Measurements from ENCODE around the gene DUXA. TPM values are rescaled to one million over a fixed set of nuclear protein-coding genes. Genes with fewer than 3 reads are reported as not detected.
A peak's percentile ranks its signal among the peaks of the same experiment; 100 is the strongest.
"Not testable (repeated sequence)": the region's sequence is repeated elsewhere in the genome, so short reads cannot be mapped to it uniquely, and the experiment has no call there.

Gene DUXA
- not detected in 2 replicates for total RNA-seq
- long read RNA-seq: 0 reads

- TF ChIP-seq CTCF (IDR thresholded peaks at IDR 0.05): no peak
- Mint-ChIP-seq H3K27me3 (ENCODE audit: unreplicated experiment) (no peaks in the 10 kb centered on the region), H3K4me1 (ENCODE audit: unreplicated experiment) (peaks cover 8% of the 10 kb centered on the region), H3K36me3 (ENCODE audit: unreplicated experiment) (peaks cover 2% of the 10 kb centered on the region), H3K9me3 (ENCODE audit: unreplicated experiment) (peaks cover 13% of the 10 kb centered on the region), H3K27ac (ENCODE audit: unreplicated experiment) (no peak within 1 kb of the TSS), H3K4me3 (ENCODE audit: unreplicated experiment) (no peak within 1 kb of the TSS)
- DNase-seq (ENCODE audit: extremely low spot score, unreplicated experiment): no peak
These were observed at the start of gene DUXA for GRCh38 chr19:57167385-57167784. Gene DUXA, minus strand, starts transcription at chr19:57167485. Its CDS starts 42 bp downstream, at chr19:57167443.

GRCh38 chr19:57212109-57212508 lies 44.8 kb upstream of the DUXA start:
- H3K36me3 Mint-ChIP-seq (ENCODE audit: unreplicated experiment): peaks cover 65% of the 10 kb centered on the region
- no peaks in the 10 kb centered on the region for H3K4me1 Mint-ChIP-seq (ENCODE audit: unreplicated experiment)
- no peak for TF ChIP-seq CTCF (IDR thresholded peaks at IDR 0.05)
- no peak overlapping the region for H3K4me3 Mint-ChIP-seq (ENCODE audit: unreplicated experiment)
- H3K27ac Mint-ChIP-seq (ENCODE audit: unreplicated experiment): no peak overlapping the region
- no peak for DNase-seq (ENCODE audit: extremely low spot score, unreplicated experiment)
- H3K9me3 Mint-ChIP-seq (ENCODE audit: unreplicated experiment): peaks cover 4% of the 10 kb centered on the region
- no peaks in the 10 kb centered on the region for H3K27me3 Mint-ChIP-seq (ENCODE audit: unreplicated experiment)

GRCh38 chr19:57210381-57210780 lies 43.1 kb upstream of the DUXA start:
- H3K27ac Mint-ChIP-seq (ENCODE audit: unreplicated experiment): no peak overlapping the region
- peaks cover 4% of the 10 kb centered on the region for H3K9me3 Mint-ChIP-seq (ENCODE audit: unreplicated experiment)
- no peaks in the 10 kb centered on the region for H3K27me3 Mint-ChIP-seq (ENCODE audit: unreplicated experiment)
- H3K4me3 Mint-ChIP-seq (ENCODE audit: unreplicated experiment): no peak overlapping the region
- no peak for TF ChIP-seq CTCF (IDR thresholded peaks at IDR 0.05)
- no peak for DNase-seq (ENCODE audit: extremely low spot score, unreplicated experiment)
- H3K36me3 Mint-ChIP-seq (ENCODE audit: unreplicated experiment): peaks cover 66% of the 10 kb centered on the region
- no peaks in the 10 kb centered on the region for H3K4me1 Mint-ChIP-seq (ENCODE audit: unreplicated experiment)

GRCh38 chr19:57202160-57202559 lies 34.9 kb upstream of the DUXA start:
- H3K9me3 Mint-ChIP-seq (ENCODE audit: unreplicated experiment): no peaks in the 10 kb centered on the region
- TF ChIP-seq CTCF (IDR thresholded peaks at IDR 0.05): no peak
- peaks cover 53% of the 10 kb centered on the region for H3K36me3 Mint-ChIP-seq (ENCODE audit: unreplicated experiment)
- H3K4me3 Mint-ChIP-seq (ENCODE audit: unreplicated experiment): no peak overlapping the region
- H3K27me3 Mint-ChIP-seq (ENCODE audit: unreplicated experiment): no peaks in the 10 kb centered on the region
- no peak for DNase-seq (ENCODE audit: extremely low spot score, unreplicated experiment)
- H3K27ac Mint-ChIP-seq (ENCODE audit: unreplicated experiment): no peak overlapping the region
- H3K4me1 Mint-ChIP-seq (ENCODE audit: unreplicated experiment): no peaks in the 10 kb centered on the region

- not testable (repeated sequence) for H3K27me3 Mint-ChIP-seq (ENCODE audit: unreplicated experiment); DNase-seq (ENCODE audit: extremely low spot score, unreplicated experiment); H3K27ac Mint-ChIP-seq (ENCODE audit: unreplicated experiment); H3K4me3 Mint-ChIP-seq (ENCODE audit: unreplicated experiment)
- H3K9me3 Mint-ChIP-seq (ENCODE audit: unreplicated experiment): peaks cover 10% of the 10 kb centered on the region
- H3K36me3 Mint-ChIP-seq (ENCODE audit: unreplicated experiment): peaks cover 72% of the 10 kb centered on the region
- H3K4me1 Mint-ChIP-seq (ENCODE audit: unreplicated experiment): peaks cover 11% of the 10 kb centered on the region
These were observed 30.6 kb upstream of the DUXA start for GRCh38 chr19:57197874-57198273.

- Mint-ChIP-seq H3K4me1 (ENCODE audit: unreplicated experiment) (peaks cover 23% of the 10 kb centered on the region), H3K4me3 (ENCODE audit: unreplicated experiment) (peak overlapping the region; percentile 91), H3K36me3 (ENCODE audit: unreplicated experiment) (peaks cover 48% of the 10 kb centered on the region), H3K27me3 (ENCODE audit: unreplicated experiment) (no peaks in the 10 kb centered on the region), H3K27ac (ENCODE audit: unreplicated experiment) (no peak overlapping the region), H3K9me3 (ENCODE audit: unreplicated experiment) (peaks cover 20% of the 10 kb centered on the region)
- DNase-seq (ENCODE audit: extremely low spot score, unreplicated experiment): no peak
- no peak for TF ChIP-seq CTCF (IDR thresholded peaks at IDR 0.05)
These were observed 25.7 kb upstream of the DUXA start for GRCh38 chr19:57192993-57193392.

Data from osteocyte (in vitro differentiated cells).